HG02798 (cell line): ENCODE data around the gene OR11L1.

Experiments used
- ATAC-seq: cut with Tn5 transposase; IDR thresholded peaks from one replicate; pipeline ENCODE4 v1.9.1; 2021; ENCODE audit warnings: mild to moderate bottlenecking; ENCODE audit not compliant: unreplicated experiment, poor library complexity

The OR11L1 gene

GRCh38 chr1:247841796-247842195 is at the start of gene OR11L1:
Gene OR11L1 (minus strand): TSS chr1:247841896. CDS start chr1:247841896, 0 bp downstream.
- no peak for ATAC-seq

- ATAC-seq = no peak
Measured at GRCh38 chr1:247884797-247885413, 43.2 kb upstream of the OR11L1 start.

GRCh38 chr1:247883346-247883745 is 41.6 kb upstream of the OR11L1 start:
- no peak for ATAC-seq

GRCh38 chr1:247865416-247865815 is 23.7 kb upstream of the OR11L1 start:
- no peak for ATAC-seq

- ATAC-seq = no peak
Measured at GRCh38 chr1:247864644-247865043, 22.9 kb upstream of the OR11L1 start.

GRCh38 chr1:247862756-247863155 is 21.1 kb upstream of the OR11L1 start:
- ATAC-seq = no peak

- ATAC-seq = no peak
Measured at GRCh38 chr1:247857985-247858619, 16.4 kb upstream of the OR11L1 start.

- ATAC-seq = peak; percentile 48
Measured at GRCh38 chr1:247857069-247857984, 15.6 kb upstream of the OR11L1 start, which contains the start of gene TRIM58. Gene TRIM58 (plus strand): TSS chr1:247857187. CDS start chr1:247857247, 60 bp downstream.

- ATAC-seq = no peak
Measured at GRCh38 chr1:247855911-247856310, 14.2 kb upstream of the OR11L1 start.

- no peak for ATAC-seq
Measured at GRCh38 chr1:247854899-247855545, 13.3 kb upstream of the OR11L1 start.

GRCh38 chr1:247849616-247850015 is 7.9 kb upstream of the OR11L1 start:
- no peak for ATAC-seq

GRCh38 chr1:247848346-247848745 is 6.7 kb upstream of the OR11L1 start:
- ATAC-seq = no peak

- no peak for ATAC-seq
Measured at GRCh38 chr1:247845693-247846017, 4.0 kb upstream of the OR11L1 start.

- no peak for ATAC-seq
Measured at GRCh38 chr1:247845011-247845692, 3.5 kb upstream of the OR11L1 start.

- no peak for ATAC-seq
Measured at GRCh38 chr1:247843411-247843810, 1.7 kb upstream of the OR11L1 start.

- ATAC-seq = no peak
Measured at GRCh38 chr1:247840818-247841217, 878 bp downstream of the OR11L1 start.

- ATAC-seq = no peak
Measured at GRCh38 chr1:247833601-247834000, 8.1 kb downstream of the OR11L1 start.

GRCh38 chr1:247829656-247830055 is 12.0 kb downstream of the OR11L1 start:
- ATAC-seq = no peak

GRCh38 chr1:247825362-247825761 is 16.3 kb downstream of the OR11L1 start:
- no peak for ATAC-seq

GRCh38 chr1:247824023-247824422 is 17.7 kb downstream of the OR11L1 start, which contains the start of gene OR14A16:
Gene OR14A16 (minus strand): TSS chr1:247824119. CDS start chr1:247815729, 8,390 bp downstream.
- peak; percentile 56 for ATAC-seq
